ENCODE results near the gene ADARB2. TPM values are rescaled to one million over a fixed set of nuclear protein-coding genes. Genes with fewer than 3 reads are reported as not detected.

The ADARB2 gene
- total RNA-seq, 6 donors from 2014 or later = 0.69 to 5.2 (median 1.8) TPM

- Histone ChIP-seq H3K36me3 (no peaks in the 10 kb centered on the region), H3K4me1 (no peaks in the 10 kb centered on the region), H3K9me3 (no peaks in the 10 kb centered on the region), H3K4me3 (no peak overlapping the region), H3K27ac (no peak overlapping the region), H3K27me3 (no peaks in the 10 kb centered on the region)
- no peak for ATAC-seq (ENCODE audit: low FRiP score in 2 of 2)
- WGBS, 2 donors = 84 to 85% methylated on average over 9 to 19 of the region's 19 CpGs
- TF ChIP-seq POLR2AphosphoS5 (IDR thresholded peaks at IDR 0.05) = no peak
- no peak for TF ChIP-seq EP300 (IDR thresholded peaks at IDR 0.05)
- TF ChIP-seq CTCF (IDR thresholded peaks at IDR 0.05) = no peak
- TF ChIP-seq POLR2A (IDR thresholded peaks at IDR 0.05) = no peak
- no peak for DNase-seq
Measured at GRCh38 chr10:1578392-1579140, 158.8 kb downstream of the ADARB2 start.

- DNase-seq (no peak), ATAC-seq (ENCODE audit: low FRiP score in 2 of 2) (no peak)
- no peak overlapping the region for H3K27ac ChIP-seq
- no peak overlapping the region for H3K4me3 ChIP-seq
- no peaks in the 10 kb centered on the region for H3K27me3 ChIP-seq
- TF ChIP-seq POLR2AphosphoS5 (IDR thresholded peaks at IDR 0.05) = no peak
- TF ChIP-seq EP300 (IDR thresholded peaks at IDR 0.05) = no peak
- no peak for TF ChIP-seq CTCF (IDR thresholded peaks at IDR 0.05)
- no peak for TF ChIP-seq POLR2A (IDR thresholded peaks at IDR 0.05)
- no peaks in the 10 kb centered on the region for H3K36me3 ChIP-seq
- no peaks in the 10 kb centered on the region for H3K4me1 ChIP-seq
- WGBS, 2 donors = 84 to 87% methylated on average over 8 of the region's 8 CpGs
- H3K9me3 ChIP-seq = no peaks in the 10 kb centered on the region
Measured at GRCh38 chr10:1577945-1578344, 159.4 kb downstream of the ADARB2 start.

- 78 to 89% methylated on average over 8 to 9 of the region's 9 CpGs for WGBS, 2 donors
Measured at GRCh38 chr10:1577373-1577770, 160.0 kb downstream of the ADARB2 start.

GRCh38 chr10:1576467-1577372, 160.6 kb downstream of the ADARB2 start:
- peak in 1 of 2 donors; percentile 6 for ATAC-seq (ENCODE audit: low FRiP score in 2 of 2)
- 82 to 94% methylated on average over 12 to 16 of the region's 16 CpGs for WGBS, 2 donors
- Histone ChIP-seq H3K4me1 (no peaks in the 10 kb centered on the region), H3K27me3 (no peaks in the 10 kb centered on the region), H3K36me3 (no peaks in the 10 kb centered on the region), H3K4me3 (no peak overlapping the region), H3K9me3 (no peaks in the 10 kb centered on the region), H3K27ac (no peak overlapping the region)
- TF ChIP-seq CTCF (IDR thresholded peaks at IDR 0.05) (no peak), EP300 (IDR thresholded peaks at IDR 0.05) (no peak), POLR2AphosphoS5 (IDR thresholded peaks at IDR 0.05) (no peak), POLR2A (IDR thresholded peaks at IDR 0.05) (no peak)
- DNase-seq = no peak

More at GRCh38 chr10:1577373-1577770, 160.0 kb downstream of the ADARB2 start:
- TF ChIP-seq POLR2A (IDR thresholded peaks at IDR 0.05) = no peak
- TF ChIP-seq EP300 (IDR thresholded peaks at IDR 0.05) = no peak
- TF ChIP-seq POLR2AphosphoS5 (IDR thresholded peaks at IDR 0.05) = no peak
- no peak for TF ChIP-seq CTCF (IDR thresholded peaks at IDR 0.05)
- DNase-seq (no peak), ATAC-seq (ENCODE audit: low FRiP score in 2 of 2) (no peak)
- H3K4me3 ChIP-seq = no peak overlapping the region
- no peaks in the 10 kb centered on the region for H3K4me1 ChIP-seq
- H3K36me3 ChIP-seq = no peaks in the 10 kb centered on the region
- H3K9me3 ChIP-seq = no peaks in the 10 kb centered on the region
- no peaks in the 10 kb centered on the region for H3K27me3 ChIP-seq
- H3K27ac ChIP-seq = no peak overlapping the region
